Naive thymus-derived CD4-positive, alpha-beta T cell (primary cell): ENCODE data around the gene STIP1. TPM values are rescaled to one million over a fixed set of nuclear protein-coding genes. Genes with fewer than 3 reads are reported as not detected.

ENCODE experiments used
- ATAC-seq: fragments of 150-1000 bp; cut with Tn5 transposase; 2 replicates; pipeline ENCODE4 v1.10.0; 2021; ENCODE audit warnings: mild to moderate bottlenecking, moderate library complexity
- CTCF ChIA-PET: fragments of 350-600 bp; sonication (Branson Sonifier 250); formaldehyde crosslinking; loops from one replicate; lab custom pipeline; 2021; ENCODE audit warnings: antibody characterized with exemption; lab: Charles Lee
- POLR2A ChIA-PET: fragments of 350-600 bp; sonication (Branson Sonifier 250); formaldehyde crosslinking; loops from one replicate; lab custom pipeline; 2021; ENCODE audit warnings: antibody characterized with exemption, inconsistent platforms; lab: Charles Lee
- DNase-seq, 9 donors: peaks; one replicate each; pipeline versions ENCODE4 v3.0.0 to v3.0.0-alpha.2; 2020 to 2022; ENCODE audit warnings: mixed read lengths in 1 of 9
- H3K27ac ChIP-seq: one replicate; pipeline ENCODE4 v1.7.0; 2013; ENCODE audit warnings: mild to moderate bottlenecking, low read depth, low read length, moderate library complexity
- H3K27me3 ChIP-seq, 2 donors: one replicate each; pipeline ENCODE4 v1.7.0; 2013; ENCODE audit warnings: low read length in 2 of 2, mild to moderate bottlenecking in 2 of 2, moderate library complexity in 2 of 2; ENCODE audit not compliant: control insufficient read depth in 2 of 2, insufficient read depth in 2 of 2
- H3K36me3 ChIP-seq, 3 experiments: 1 replicate in 2 of 3; 2 replicates in 1 of 3; pipeline ENCODE4 v1.7.0; 2013; ENCODE audit warnings: low read length in 3 of 3, mild to moderate bottlenecking in 3 of 3, moderate library complexity in 1 of 3; ENCODE audit not compliant: insufficient read depth in 3 of 3, control insufficient read depth in 2 of 3
- H3K4me1 ChIP-seq, 2 donors: one replicate each; pipeline ENCODE4 v1.7.0; 2013; ENCODE audit warnings: low read length in 2 of 2, mild to moderate bottlenecking in 2 of 2, moderate library complexity in 1 of 2; ENCODE audit not compliant: control insufficient read depth in 2 of 2, insufficient read depth in 2 of 2
- H3K4me3 ChIP-seq: 2 replicates; pipeline ENCODE4 v1.7.0; 2013; ENCODE audit warnings: mild to moderate bottlenecking, low read length
- H3K9me3 ChIP-seq, 3 experiments: 1 replicate in 2 of 3; 2 replicates in 1 of 3; pipeline ENCODE4 v1.7.0; 2013; ENCODE audit warnings: low read length in 3 of 3; ENCODE audit not compliant: control insufficient read depth in 2 of 3
- H3K27ac Mint-ChIP-seq, 9 donors: one replicate each; pipeline ENCODE4 v1.8.0; 2020 to 2022; ENCODE audit warnings: mixed read lengths in 9 of 9, mild to moderate bottlenecking in 8 of 9, moderate library complexity in 5 of 9, inconsistent platforms in 2 of 9
- H3K27me3 Mint-ChIP-seq, 5 donors: one replicate each; pipeline ENCODE4 v1.8.0; 2021 to 2022; ENCODE audit warnings: mixed read lengths in 5 of 5, mild to moderate bottlenecking in 1 of 5
- H3K36me3 Mint-ChIP-seq, 5 donors: one replicate each; pipeline ENCODE4 v1.8.0; 2020 to 2022; ENCODE audit warnings: mixed read lengths in 5 of 5, mild to moderate bottlenecking in 3 of 5, inconsistent platforms in 1 of 5
- H3K4me1 Mint-ChIP-seq, 7 donors: one replicate each; pipeline ENCODE4 v1.8.0; 2020 to 2022; ENCODE audit warnings: mixed read lengths in 7 of 7, mild to moderate bottlenecking in 3 of 7, inconsistent platforms in 1 of 7
- H3K4me3 Mint-ChIP-seq, 10 donors: one replicate each; pipeline ENCODE4 v1.8.0; 2020 to 2022; ENCODE audit warnings: mild to moderate bottlenecking in 10 of 10, mixed read lengths in 10 of 10, moderate library complexity in 6 of 10, inconsistent platforms in 2 of 10
- H3K9me3 Mint-ChIP-seq, 11 donors: one replicate each; pipeline ENCODE4 v1.8.0; 2020 to 2022; ENCODE audit warnings: mixed read lengths in 11 of 11, mild to moderate bottlenecking in 4 of 11, inconsistent platforms in 1 of 11, moderate library complexity in 1 of 11
- intact Hi-C, 2 donors: fragments of 100-400 bp; cut with micrococcal nuclease; formaldehyde crosslinking; loops; one replicate each; pipeline ENCODE4 v1.15.1; 2023
- polyA plus RNA-seq, 2 donors: library from polyadenylated mRNA; unstranded; fragments of 300-500 nt; fragmentation: Illumina TruSeq; gene quantifications; one replicate each; pipeline ENCODE4 v1.2.3, GENCODE V29; 2021
- total RNA-seq, 6 experiments: library from RNA in 5 of 6; stranded (reverse) in 5 of 6; gene quantifications; 1 replicate in 5 of 6; 2 replicates in 1 of 6; pipeline ENCODE4 v1.2.3 and lab custom pipeline; 2021 to 2026

Gene STIP1
- total and polyA plus RNA-seq, 7 experiments from 2014 or later: 45.1 to 243 (median 88.8) TPM

DNA sequence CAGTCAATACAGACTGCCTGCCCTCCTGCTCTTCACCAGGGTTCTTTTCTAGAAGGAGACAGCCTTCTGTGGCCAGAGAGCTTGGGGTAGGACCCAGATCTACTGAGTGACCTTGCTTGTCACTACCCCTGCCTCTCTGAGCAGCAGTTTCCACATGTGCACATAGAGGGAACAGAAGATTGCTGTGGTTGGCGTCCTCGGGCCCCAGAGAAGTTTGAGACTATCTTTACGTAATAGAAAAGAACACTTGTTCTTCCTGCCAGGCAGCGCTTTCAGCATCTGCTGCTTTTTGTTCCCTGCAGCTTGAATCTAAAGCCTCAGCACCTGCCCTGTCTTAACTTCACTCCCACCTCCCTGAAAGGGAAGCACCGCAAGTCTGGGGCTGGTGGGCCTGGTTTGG lies 53.0 kb downstream of the STIP1 start:
- Mint-ChIP-seq H3K27ac (peak overlapping the region; percentile 52 to 100 (median 80)), H3K27me3 (no peaks in the 10 kb centered on the region), H3K36me3 (peaks cover 0 to 8% (median 0%) of the 10 kb centered on the region in 5 donors), H3K4me1 (peaks cover 14 to 51% (median 32%) of the 10 kb centered on the region in 7 donors), H3K4me3 (peak overlapping the region in 2 of 10 donors; percentile 38 to 49), H3K9me3 (no peaks in the 10 kb centered on the region)
- H3K4me3 ChIP-seq: no peak overlapping the region
- DNase-seq: no peak
- H3K4me1 ChIP-seq: peaks cover 25 to 29% of the 10 kb centered on the region in 2 donors
- ATAC-seq: no peak
- H3K9me3 ChIP-seq: no peaks in the 10 kb centered on the region
- POLR2A ChIA-PET: interaction anchor here (0.9 to 6.3 kb wide), 7 partner anchors 8 to 1485 kb away, joined by 3 to 58 read pairs (median 4); partner anchors contain the start of genes DNAJC4, ESRRA, FERMT3 and NUDT22
- H3K27me3 ChIP-seq: no peaks in the 10 kb centered on the region
- H3K36me3 ChIP-seq: peaks cover 0 to 30% (median 6%) of the 10 kb centered on the region in 3 experiments
- H3K27ac ChIP-seq: peak overlapping the region; percentile 42
- CTCF ChIA-PET: no interaction called here
- intact Hi-C loops: no loop called here

DNA sequence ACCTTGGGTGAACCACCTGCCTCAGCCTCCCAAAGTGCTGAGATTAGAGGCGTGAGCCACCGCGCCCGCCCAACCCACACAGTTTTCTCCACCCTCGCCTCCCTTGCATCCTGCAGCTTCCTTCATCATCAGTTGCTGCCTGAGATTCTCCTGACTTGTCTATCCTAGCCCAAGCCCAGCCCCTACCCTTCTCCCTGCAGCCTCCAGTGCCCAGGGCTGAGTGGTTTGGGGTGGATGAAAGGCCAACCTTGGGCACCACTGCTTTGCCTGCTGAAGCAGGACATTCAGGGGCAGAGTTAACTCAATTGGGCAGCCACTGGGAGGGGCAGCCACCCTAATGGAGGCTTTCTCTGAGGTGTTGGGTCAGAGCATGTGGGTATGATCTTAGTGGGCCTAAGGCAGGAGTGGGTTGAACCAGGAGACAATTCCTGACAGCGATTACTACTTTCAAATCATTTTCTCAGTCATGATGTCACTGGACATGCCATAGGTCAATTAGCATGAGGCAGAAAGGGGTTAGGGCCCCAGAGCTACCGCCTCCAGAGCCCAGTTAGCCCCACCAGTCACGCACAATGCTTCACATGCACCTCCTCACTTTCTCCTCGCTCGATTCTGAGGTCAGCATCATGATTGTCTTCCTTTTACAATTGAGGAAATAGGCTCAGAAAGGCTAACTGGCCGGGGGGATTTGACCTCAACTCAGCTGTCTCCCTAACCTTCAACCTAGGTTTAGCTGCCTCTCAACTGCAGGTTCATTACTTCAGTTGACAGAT lies 53.9 kb downstream of the STIP1 start:
- Histone ChIP-seq H3K27me3 (no peaks in the 10 kb centered on the region), H3K4me1 (peaks cover 27 to 28% of the 10 kb centered on the region in 2 donors), H3K36me3 (peaks cover 0 to 30% (median 6%) of the 10 kb centered on the region in 3 experiments), H3K9me3 (no peaks in the 10 kb centered on the region), H3K4me3 (peak overlapping the region; percentile 73), H3K27ac (peak overlapping the region; percentile 99)
- Mint-ChIP-seq H3K4me3 (peak overlapping the region; percentile 80 to 95 (median 89)), H3K36me3 (peaks cover 0 to 8% (median 0%) of the 10 kb centered on the region in 5 donors), H3K9me3 (no peaks in the 10 kb centered on the region), H3K27me3 (no peaks in the 10 kb centered on the region), H3K4me1 (peaks cover 14 to 51% (median 32%) of the 10 kb centered on the region in 7 donors), H3K27ac (peak overlapping the region; percentile 97 to 100 (median 99))
- POLR2A ChIA-PET: interaction anchor here (0.6 to 6.3 kb wide), 11 partner anchors 9 to 1486 kb away, joined by 3 to 58 read pairs (median 4); partner anchors contain the start of genes BAD, DNAJC4, ESRRA and FERMT3
- ATAC-seq (no peak), DNase-seq (no peak)
- intact Hi-C loops: loop anchor here (2.0 to 5.0 kb wide), 6 partner anchors 31 to 507 kb away; partner anchors contain the start of genes BAD (in 1 of the 2), FERMT3 (in 1 of the 2), GPR137 (in 1 of the 2) and MACROD1 (in 1 of the 2)
- CTCF ChIA-PET: interaction anchor here (1.6 kb wide), 1 partner anchor 33 kb away, joined by 5 read pairs; the partner anchor contains the start of gene FERMT3

DNA sequence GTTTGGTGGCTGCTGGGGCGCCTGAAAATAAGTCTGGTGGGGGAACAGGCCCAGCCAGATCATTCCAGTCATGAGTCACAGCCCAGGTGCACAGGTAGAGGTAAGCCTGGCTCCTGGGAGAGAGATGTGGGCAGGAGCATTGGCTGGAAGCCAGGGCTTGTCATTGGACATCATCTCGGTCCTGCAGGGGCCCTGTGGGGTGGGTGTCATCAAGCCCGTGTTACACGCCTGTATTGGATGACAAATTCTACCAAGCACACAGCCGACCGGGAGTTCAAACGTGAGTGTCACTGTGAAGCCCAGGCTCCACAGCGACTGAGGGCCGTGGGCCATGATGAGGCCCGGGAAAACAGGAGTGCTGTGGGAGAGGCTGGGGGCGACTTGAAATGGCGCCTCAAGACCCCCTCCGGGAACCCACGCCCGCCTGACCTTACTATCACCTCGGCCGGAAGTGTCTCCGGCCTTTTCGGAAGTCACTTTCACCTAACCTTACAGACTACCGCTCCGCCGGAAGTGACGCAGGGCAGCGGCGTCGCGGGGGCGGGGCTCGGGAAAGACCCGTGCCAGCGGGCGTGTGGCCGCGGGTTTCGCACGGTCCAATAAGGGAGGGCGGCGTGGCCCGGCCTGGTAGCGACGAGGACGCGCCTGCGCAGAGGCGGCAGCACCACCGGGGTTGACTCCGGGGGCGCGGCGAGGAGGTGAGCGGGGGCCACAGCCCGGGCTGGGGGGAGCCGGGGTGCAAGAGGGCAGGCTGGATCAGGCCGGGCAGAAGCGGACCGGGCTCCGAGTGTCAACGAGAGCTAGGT lies 54.7 kb downstream of the STIP1 start, which contains the start of gene FKBP2:
Gene FKBP2 (plus strand): TSS at position 661 of the 806 bp plus-strand sequence. CDS start 1,293 bp downstream, outside the sequence.
- intact Hi-C loops: loop anchor here (1.0 to 5.0 kb wide), 17 partner anchors 10 to 507 kb away; partner anchors contain the start of genes DNAJC4 (in 2 of the 2), ESRRA (in 2 of the 2), FERMT3 (in 2 of the 2) and GPR137 (in 2 of the 2)
- ChIA-PET POLR2A (interaction anchor here (0.6 to 12.3 kb wide), 22 partner anchors 9 to 624 kb away, joined by 3 to 154 read pairs (median 4); partner anchors contain the start of genes DNAJC4, ESRRA, FERMT3 and NUDT22), CTCF (interaction anchor here (1.0 to 1.8 kb wide), 6 partner anchors 8 to 64 kb away, joined by 3 to 11 read pairs (median 6); partner anchors contain the start of genes FERMT3, NUDT22, PLCB3 and TRPT1)
- DNase-seq (peak; percentile 97 to 99 (median 98)), ATAC-seq (peak; percentile 78)
- Mint-ChIP-seq H3K27me3 (no peaks in the 10 kb centered on the region), H3K36me3 (peaks cover 0 to 6% (median 0%) of the 10 kb centered on the region in 5 donors), H3K9me3 (no peaks in the 10 kb centered on the region), H3K4me3 (peak within 1 kb of the TSS; percentile 80 to 95 (median 89)), H3K4me1 (peaks cover 9 to 46% (median 31%) of the 10 kb centered on the region in 7 donors), H3K27ac (peak within 1 kb of the TSS; percentile 97 to 100 (median 99))
- Histone ChIP-seq H3K4me1 (peaks cover 24 to 28% of the 10 kb centered on the region in 2 donors), H3K27ac (peak within 1 kb of the TSS; percentile 99), H3K27me3 (no peaks in the 10 kb centered on the region), H3K36me3 (peaks cover 0 to 30% (median 6%) of the 10 kb centered on the region in 3 experiments), H3K9me3 (no peaks in the 10 kb centered on the region), H3K4me3 (peak within 1 kb of the TSS; percentile 73)

DNA sequence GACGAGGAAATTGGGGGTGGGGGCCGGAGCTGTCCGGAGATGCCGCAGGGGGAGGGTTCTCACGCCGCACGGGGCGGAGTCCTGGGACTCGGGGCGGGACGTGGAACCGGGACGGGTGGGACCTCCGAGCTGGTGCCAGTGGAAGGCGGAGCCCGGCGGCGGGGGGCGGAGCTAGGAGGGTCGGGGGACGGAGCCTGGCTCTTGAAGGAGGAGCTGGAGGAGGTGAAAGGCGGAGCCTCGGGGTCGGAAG lies 55.2 kb downstream of the STIP1 start:
- H3K4me1 Mint-ChIP-seq: peaks cover 8 to 45% (median 30%) of the 10 kb centered on the region in 7 donors
- peak overlapping the region; percentile 99 for H3K27ac ChIP-seq
- ATAC-seq (peak; percentile 90), DNase-seq (peak; percentile 99 to 100 (median 100))
- H3K27me3 Mint-ChIP-seq: no peaks in the 10 kb centered on the region
- peaks cover 0 to 30% (median 6%) of the 10 kb centered on the region in 3 experiments for H3K36me3 ChIP-seq
- H3K27ac Mint-ChIP-seq: peak overlapping the region; percentile 97 to 100 (median 99)
- intact Hi-C loops: loop anchor here (1.0 to 5.0 kb wide), 17 partner anchors 9 to 506 kb away; partner anchors contain the start of genes DNAJC4 (in 2 of the 2), ESRRA (in 2 of the 2), FERMT3 (in 2 of the 2) and GPR137 (in 2 of the 2)
- peak overlapping the region; percentile 80 to 95 (median 89) for H3K4me3 Mint-ChIP-seq
- H3K9me3 Mint-ChIP-seq: no peaks in the 10 kb centered on the region
- H3K27me3 ChIP-seq: no peaks in the 10 kb centered on the region
- H3K4me3 ChIP-seq: peak overlapping the region; percentile 73
- ChIA-PET POLR2A (interaction anchor here (0.7 to 12.3 kb wide), 16 partner anchors 9 to 624 kb away, joined by 3 to 154 read pairs (median 5); partner anchors contain the start of genes ESRRA, FERMT3, NUDT22 and PRDX5), CTCF (interaction anchor here (1.0 to 1.8 kb wide), 6 partner anchors 9 to 63 kb away, joined by 3 to 11 read pairs (median 6); partner anchors contain the start of genes FERMT3, NUDT22, PLCB3 and TRPT1)
- H3K36me3 Mint-ChIP-seq: peaks cover 0 to 6% (median 0%) of the 10 kb centered on the region in 5 donors
- no peaks in the 10 kb centered on the region for H3K9me3 ChIP-seq
- H3K4me1 ChIP-seq: peaks cover 21 to 31% of the 10 kb centered on the region in 2 donors

DNA sequence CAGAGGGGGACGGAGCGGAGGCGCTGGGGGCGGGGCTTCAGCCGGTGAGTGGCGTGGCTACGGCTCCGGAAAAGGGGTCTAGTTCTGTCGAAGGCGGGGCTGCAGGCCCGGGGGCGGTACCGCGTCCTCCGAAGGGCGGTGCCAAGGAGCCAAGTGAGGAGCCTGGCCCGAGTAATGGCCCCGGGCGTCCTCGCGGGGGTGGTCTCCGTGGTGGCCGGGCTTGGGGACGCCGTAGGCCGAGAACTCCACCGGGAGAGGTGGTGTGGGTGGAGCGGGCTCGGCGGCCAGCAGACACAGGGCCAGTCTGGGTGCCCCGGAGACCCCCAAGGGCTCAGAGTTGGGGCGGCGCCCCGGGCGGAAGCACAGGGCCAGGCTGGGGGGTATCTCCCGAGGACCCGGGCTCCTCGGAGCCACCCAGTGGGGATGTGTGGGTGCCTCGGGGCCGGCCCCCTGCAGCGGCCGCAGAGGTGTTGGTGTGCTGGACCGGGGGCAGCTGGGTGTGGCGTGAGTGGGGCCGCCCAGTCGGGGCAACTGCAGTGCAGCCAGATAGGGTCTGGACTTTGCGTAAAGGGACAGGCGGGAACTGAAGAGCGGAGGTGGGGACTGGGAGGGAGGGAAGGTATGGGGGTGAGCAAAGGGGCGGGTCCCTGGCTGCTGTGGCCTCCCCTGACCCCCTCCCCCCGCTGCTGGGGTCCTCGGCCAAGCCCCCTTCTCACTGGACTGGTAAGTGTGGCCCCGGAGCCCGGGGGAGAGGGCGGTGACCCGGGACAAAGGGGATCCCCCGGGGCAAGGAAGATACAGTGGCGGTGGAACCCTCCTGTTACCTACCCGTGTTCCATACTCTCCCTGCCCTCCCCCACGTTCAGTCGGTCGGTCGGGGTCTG lies 55.8 kb downstream of the STIP1 start:
- ATAC-seq (no peak), DNase-seq (no peak)
- Histone ChIP-seq H3K4me3 (peak overlapping the region; percentile 73), H3K27ac (peak overlapping the region; percentile 99), H3K36me3 (peaks cover 0 to 30% (median 6%) of the 10 kb centered on the region in 3 experiments), H3K9me3 (no peaks in the 10 kb centered on the region), H3K4me1 (peaks cover 21 to 31% of the 10 kb centered on the region in 2 donors), H3K27me3 (no peaks in the 10 kb centered on the region)
- Mint-ChIP-seq H3K9me3 (no peaks in the 10 kb centered on the region), H3K27ac (peak overlapping the region; percentile 97 to 100 (median 99)), H3K27me3 (no peaks in the 10 kb centered on the region), H3K36me3 (peaks cover 0 to 6% (median 0%) of the 10 kb centered on the region in 5 donors), H3K4me3 (peak overlapping the region; percentile 80 to 95 (median 89)), H3K4me1 (peaks cover 8 to 45% (median 30%) of the 10 kb centered on the region in 7 donors)
- POLR2A ChIA-PET: interaction anchor here (0.8 to 12.3 kb wide), 18 partner anchors 8 to 503 kb away, joined by 3 to 154 read pairs (median 5); partner anchors contain the start of genes ESRRA, FERMT3, NUDT22 and PLCB3
- intact Hi-C loops: loop anchor here (1.0 to 5.0 kb wide), 17 partner anchors 9 to 506 kb away; partner anchors contain the start of genes DNAJC4 (in 2 of the 2), ESRRA (in 2 of the 2), FERMT3 (in 2 of the 2) and GPR137 (in 2 of the 2)
- CTCF ChIA-PET: interaction anchor here (1.0 to 1.8 kb wide), 8 partner anchors 9 to 63 kb away, joined by 3 to 11 read pairs (median 5); partner anchors contain the start of genes FERMT3, NUDT22, PLCB3 and TRPT1
